HG03432 (cell line): ENCODE results near the gene GTF2I.
"Not testable (repeated sequence)": the region's sequence is repeated elsewhere in the genome, so short reads cannot be mapped to it uniquely, and the experiment has no call there.

Experiments
- ATAC-seq: cut with Tn5 transposase; IDR thresholded peaks from one replicate; pipeline ENCODE4 v1.9.1; 2021; ENCODE audit warnings: mild to moderate bottlenecking, moderate library complexity; ENCODE audit not compliant: unreplicated experiment

Gene GTF2I

DNA sequence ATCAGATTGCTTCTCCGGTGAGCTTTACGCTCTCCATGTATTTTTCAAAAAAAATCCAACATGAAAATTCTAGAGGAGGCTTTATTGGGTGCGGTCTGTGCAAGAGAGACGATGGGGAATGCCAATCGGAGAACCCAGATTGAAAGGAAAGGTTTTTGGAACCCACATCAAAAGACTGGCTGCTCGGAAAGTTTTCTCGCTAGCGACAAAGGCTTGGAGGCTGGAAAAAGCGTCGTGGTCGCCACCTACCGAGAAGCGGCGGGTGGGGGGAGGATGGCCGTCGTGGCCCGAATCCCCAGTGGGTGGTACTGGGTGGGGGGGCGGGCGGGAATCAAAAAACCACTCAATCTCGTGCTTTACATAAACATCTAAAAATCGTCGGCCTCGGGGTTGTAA, 1.1 kb upstream of the GTF2I start:
- ATAC-seq: no peak

- peak; percentile 68 for ATAC-seq
These were observed 454 bp upstream of the GTF2I start for GRCh38 chr7:74656837-74657691.

DNA sequence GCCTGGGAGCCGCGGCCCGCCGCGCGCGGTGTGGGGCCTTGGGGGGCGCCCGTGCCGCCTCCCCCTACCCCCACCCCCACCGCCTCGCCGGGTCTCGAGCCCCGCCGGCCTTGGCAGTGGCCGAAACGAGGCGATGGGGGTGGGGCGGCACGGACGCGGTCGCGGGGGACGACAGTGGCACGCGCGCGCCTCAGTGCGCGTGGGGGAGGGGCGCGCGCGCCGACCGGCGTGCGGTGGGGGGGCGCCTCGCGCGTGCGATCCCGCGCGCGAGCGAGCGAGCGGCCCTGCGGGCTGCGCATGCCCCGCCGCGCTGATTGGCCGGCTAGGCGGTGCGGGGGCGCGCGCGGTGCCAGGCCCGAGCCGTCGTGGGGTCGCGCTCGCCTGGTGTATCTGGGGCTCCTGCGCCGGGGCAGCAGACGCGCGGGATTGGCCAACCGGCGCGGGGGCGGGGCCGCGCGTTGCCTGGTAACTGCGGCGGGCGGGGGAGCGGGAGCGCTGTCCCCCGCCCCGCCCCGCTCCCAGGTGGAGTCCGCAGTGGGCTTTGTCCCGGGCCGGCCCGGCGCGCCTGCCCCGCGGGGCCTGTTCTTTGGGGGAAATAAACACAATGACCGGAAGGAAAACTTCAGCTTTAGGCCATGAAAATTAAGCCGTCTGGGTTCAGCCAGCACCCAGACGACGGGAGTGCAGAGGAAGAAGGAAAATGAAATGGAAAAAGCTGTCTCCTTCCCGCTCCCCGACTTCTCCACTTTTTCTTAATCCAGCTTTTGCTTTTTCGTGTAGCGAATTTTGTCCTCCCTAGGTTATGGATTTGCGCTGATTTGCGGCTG, 873 bp downstream of the GTF2I start:
- peak; percentile 56 for ATAC-seq

DNA sequence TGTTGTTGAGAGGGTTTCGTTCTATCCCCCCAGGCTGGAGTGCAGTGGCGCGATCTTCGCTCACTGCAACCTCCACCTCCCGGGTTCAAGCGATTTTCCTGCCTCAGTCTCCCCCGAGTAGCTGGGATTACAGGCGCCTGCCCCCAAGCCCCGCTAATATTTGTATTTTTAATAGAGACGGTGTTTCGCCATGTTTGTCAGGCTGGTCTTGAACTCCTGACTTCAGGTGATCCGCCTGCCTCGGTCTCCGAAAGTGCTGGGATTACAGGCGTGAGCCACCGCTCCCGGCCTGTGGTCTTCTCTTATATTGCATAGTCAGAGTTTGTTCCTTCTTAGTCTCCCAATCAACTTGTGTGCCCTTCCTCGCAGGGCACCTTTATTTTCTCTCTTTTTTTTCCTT, 2.7 kb downstream of the GTF2I start:
- not testable (repeated sequence) for ATAC-seq

GRCh38 chr7:74661836-74662794, 4.6 kb downstream of the GTF2I start:
- not testable (repeated sequence) for ATAC-seq

DNA sequence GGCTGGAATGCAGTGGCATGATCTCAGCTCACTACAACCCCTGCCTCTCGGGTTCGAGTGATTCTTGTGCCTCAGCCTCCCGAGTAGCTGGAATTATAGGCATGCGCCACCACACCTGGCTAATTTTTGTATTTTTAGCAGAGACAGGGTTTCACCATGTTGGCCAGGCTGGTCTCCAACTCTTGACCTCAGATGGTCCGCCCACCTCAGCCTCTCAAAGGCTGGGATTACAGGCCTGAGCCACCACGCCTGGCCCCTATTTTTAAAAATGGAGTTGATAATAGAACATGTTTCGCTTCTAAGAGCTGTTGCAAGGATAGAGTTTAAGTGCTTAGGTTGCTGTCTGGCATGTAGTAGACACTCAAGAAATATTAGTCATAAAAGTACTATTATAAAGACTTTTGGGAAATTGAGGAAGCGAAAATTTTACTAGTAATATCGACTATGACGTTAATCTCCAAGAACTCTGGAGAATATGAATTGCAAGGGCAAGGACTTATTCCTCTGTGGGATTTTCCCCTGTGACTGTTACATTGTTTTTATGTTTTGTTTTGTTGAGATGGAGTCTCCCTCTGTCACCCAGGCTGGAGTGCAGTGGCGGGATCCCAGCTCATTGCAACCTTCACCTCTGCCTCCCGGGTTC, 7.9 kb downstream of the GTF2I start:
- no peak for ATAC-seq

GRCh38 chr7:74667013-74667412, 9.5 kb downstream of the GTF2I start:
- ATAC-seq: not testable (repeated sequence)

GRCh38 chr7:74667520-74667919, 10.0 kb downstream of the GTF2I start:
- not testable (repeated sequence) for ATAC-seq

- no peak for ATAC-seq
These were observed 14.1 kb downstream of the GTF2I start for GRCh38 chr7:74671602-74672001.

- ATAC-seq: no peak
These were observed 14.9 kb downstream of the GTF2I start for GRCh38 chr7:74672343-74672915.

DNA sequence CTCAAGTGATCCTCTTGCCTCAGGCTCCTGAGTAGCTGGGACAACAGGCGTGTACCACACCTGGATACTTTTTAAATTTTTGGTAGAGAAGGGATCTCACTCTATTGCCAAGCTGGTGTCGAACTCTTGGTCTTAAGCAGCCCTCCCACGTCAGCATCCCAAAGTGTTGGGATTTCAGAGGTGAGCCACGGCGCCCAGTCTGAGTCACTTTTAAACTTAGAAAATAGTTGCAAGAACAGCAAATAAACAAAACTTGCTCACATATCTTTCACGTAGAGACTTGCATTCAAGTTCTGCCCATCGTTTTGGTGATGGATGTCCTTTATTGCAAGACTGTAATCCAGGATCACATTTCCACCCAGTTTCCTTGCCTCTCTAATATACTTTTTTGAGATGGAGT, 16.6 kb downstream of the GTF2I start:
- ATAC-seq: no peak

DNA sequence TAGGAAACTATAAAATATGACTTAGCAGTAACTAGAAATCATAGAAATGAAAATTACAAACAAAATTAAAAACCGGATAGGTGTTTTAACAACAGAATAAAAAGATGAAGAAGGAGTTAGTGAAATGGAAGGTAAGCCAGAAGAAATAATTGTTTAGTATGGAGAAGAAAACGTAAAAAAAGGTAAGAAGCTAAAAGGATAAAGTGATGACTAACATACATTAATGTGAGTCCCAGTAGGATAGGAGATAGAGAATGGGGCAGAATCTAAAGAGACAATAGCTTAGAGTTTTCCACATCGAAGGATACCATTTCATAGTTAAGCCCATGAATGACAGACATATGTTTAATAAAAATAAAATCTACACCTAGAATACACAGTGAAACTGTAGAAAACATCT, 25.3 kb downstream of the GTF2I start:
- no peak for ATAC-seq

DNA sequence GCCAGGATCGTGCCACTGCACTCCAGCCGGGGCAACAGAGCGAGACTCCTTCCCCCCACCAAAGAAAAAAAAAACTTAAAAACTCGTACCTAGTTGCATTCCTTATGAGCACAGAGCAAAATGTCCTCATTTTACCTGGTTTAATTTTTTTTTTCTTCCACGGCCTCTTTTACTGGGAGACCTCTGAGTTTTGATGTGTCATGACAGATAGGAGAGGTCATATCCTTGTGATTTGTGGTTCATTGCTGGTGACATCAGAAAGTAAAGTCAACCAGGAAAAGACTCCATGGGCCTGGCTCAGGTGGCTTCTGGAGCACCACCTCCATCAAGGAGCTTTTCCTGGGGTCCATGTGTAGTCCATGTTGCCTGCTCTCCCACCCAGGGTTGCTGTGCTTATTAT, 26.3 kb downstream of the GTF2I start:
- ATAC-seq: no peak

DNA sequence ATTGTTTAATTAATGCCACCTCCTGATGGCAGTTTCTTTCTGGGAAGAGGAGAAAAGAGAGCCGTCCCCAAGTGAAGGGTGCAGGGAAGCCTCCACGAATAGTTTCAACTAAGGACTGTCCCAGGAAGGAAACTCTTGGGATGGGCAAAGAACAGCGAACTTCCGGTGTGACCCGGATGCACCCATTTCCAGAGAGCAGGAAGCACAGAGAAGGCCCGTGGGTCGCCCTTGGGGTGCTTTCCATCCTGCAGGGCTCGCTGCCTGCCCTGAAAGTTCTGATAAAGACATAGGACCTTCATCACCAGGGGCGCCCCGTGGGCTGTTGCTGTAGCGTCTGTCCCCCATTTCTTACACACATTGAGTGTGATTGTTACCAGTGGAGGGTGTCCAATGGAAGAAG, 27.0 kb downstream of the GTF2I start:
- ATAC-seq: no peak

GRCh38 chr7:74684921-74685320, 27.4 kb downstream of the GTF2I start:
- ATAC-seq: no peak

- no peak for ATAC-seq
These were observed 33.0 kb downstream of the GTF2I start for GRCh38 chr7:74690474-74690873.

DNA sequence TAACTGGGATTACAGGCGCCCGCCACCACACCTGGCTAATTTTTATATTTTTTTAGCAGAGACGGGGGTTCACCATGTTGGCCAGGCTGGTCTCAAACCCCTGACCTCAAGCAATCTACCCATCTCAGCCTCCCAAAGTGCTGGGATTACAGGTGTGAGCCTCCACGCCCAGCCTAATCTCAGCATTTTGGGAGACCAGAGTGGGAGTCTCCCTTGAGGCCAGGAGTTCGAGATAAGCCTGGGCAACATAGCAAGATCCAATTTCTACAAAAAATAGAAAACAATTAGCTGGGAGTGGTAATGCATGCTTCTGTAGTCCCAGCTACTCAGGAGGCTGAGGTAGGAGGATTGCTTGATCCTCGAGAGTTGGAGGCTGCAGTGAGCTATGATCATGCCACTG, 46.9 kb downstream of the GTF2I start:
- ATAC-seq: not testable (repeated sequence)

DNA sequence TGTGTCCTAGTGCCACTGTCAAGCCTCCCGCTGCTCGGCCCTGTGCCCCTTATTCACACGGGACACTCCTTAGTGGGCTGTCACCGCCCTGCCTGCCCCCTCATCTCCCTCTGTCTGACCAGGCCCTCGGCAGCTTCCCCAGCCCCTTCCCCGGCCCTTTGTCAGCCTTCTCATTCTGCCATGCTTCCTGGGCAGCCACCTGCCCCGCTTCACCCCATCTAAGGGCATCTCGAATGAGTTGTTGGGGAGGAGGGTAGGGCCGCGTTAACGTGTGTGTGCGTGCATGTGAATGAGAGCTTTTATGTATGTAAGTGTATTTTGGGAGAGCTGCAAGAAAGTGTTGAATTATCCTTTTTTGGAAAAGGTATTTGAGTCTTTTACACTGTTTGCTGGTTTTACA, 49.7 kb downstream of the GTF2I start:
- no peak for ATAC-seq

GRCh38 chr7:74708569-74709275, 51.2 kb downstream of the GTF2I start:
- no peak for ATAC-seq
